ENCODE measurements around the gene MSMO1. TPM values are rescaled to one million over a fixed set of nuclear protein-coding genes. Genes with fewer than 3 reads are reported as not detected.

MSMO1 gene
- total and polyA plus RNA-seq, 2 donors (not counting 1 experiment from before 2014, with no cell fraction given) = 7.3 to 30.8 TPM

DNA sequence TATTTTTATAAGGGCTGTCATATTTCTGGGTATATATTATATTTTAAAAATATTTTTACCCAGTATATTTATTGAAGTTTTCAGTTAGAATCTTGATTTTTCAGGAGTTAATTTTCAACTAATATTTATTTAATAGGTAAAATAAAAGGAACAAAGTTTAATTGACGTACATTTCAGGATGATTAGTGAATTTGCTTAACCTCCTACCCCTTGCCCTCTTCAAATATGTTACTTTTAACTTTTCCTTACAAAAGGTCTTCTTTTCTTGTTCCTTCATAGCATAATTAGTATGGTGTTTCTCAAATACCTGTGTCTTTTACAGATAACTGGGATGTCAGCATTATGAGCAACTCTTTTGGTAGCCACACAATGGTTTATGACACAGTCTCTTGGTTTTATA lies 24.8 kb upstream of the MSMO1 start:
- WGBS (ENCODE audit: insufficient coverage) = no CpG with 5 or more reads among the region's 1 CpG
- Mint-ChIP-seq H3K27me3 (no peaks in the 10 kb centered on the region), H3K9me3 (ENCODE audit: insufficient read depth) (no peaks in the 10 kb centered on the region), H3K4me3 (no peak overlapping the region), H3K27ac (no peak overlapping the region), H3K4me1 (peaks cover 10% of the 10 kb centered on the region)
- no peak for TF ChIP-seq EZH2 (IDR thresholded peaks at IDR 0.05; ENCODE audit: borderline replicate concordance, insufficient read depth, low read depth, low read length, poor library complexity, severe bottlenecking)
- TF ChIP-seq, protein P1, sequence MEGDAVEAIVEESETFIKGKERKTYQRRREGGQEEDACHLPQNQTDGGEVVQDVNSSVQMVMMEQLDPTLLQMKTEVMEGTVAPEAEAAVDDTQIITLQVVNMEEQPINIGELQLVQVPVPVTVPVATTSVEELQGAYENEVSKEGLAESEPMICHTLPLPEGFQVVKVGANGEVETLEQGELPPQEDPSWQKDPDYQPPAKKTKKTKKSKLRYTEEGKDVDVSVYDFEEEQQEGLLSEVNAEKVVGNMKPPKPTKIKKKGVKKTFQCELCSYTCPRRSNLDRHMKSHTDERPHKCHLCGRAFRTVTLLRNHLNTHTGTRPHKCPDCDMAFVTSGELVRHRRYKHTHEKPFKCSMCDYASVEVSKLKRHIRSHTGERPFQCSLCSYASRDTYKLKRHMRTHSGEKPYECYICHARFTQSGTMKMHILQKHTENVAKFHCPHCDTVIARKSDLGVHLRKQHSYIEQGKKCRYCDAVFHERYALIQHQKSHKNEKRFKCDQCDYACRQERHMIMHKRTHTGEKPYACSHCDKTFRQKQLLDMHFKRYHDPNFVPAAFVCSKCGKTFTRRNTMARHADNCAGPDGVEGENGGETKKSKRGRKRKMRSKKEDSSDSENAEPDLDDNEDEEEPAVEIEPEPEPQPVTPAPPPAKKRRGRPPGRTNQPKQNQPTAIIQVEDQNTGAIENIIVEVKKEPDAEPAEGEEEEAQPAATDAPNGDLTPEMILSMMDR (IDR thresholded peaks at IDR 0.05) = no peak
- DNase-seq (no peak), ATAC-seq (ENCODE audit: low read depth) (no peak)
- H3K4me3 ChIP-seq (ENCODE audit: control extremely low read depth in 1 of 5, extremely low read depth in 1 of 5, insufficient read depth in 1 of 5, low read depth in 2 of 5, low read length in 4 of 5) = no peak overlapping the region
- ChIA-PET POLR2A (interaction anchor here (0.5 kb wide), 1 partner anchor 9 kb away, joined by 3 read pairs; no protein-coding TSS in a partner anchor), CTCF (no interaction called here)
- intact Hi-C loops (cut with micrococcal nuclease) = loop anchor here (5.0 kb wide), 1 partner anchor 40 kb away; no protein-coding TSS in a partner anchor
- no peak overlapping the region for H3K4me2 ChIP-seq (replicated peaks; ENCODE audit: low read depth, low read length, poor library complexity, severe bottlenecking)
- peaks cover 4 to 6% of the 10 kb centered on the region in 2 donors for H3K4me1 ChIP-seq (ENCODE audit: control insufficient read depth in 2 of 2, insufficient read depth in 2 of 2, low read length in 2 of 2)
- H3K9ac ChIP-seq (ENCODE audit: low read length) = no peak overlapping the region
- H3K79me2 ChIP-seq (ENCODE audit: control insufficient read depth, insufficient read depth, low read length) = no peaks in the 10 kb centered on the region
- no peaks in the 10 kb centered on the region for H3K27me3 ChIP-seq (replicated peaks in 1 of 4; ENCODE audit: control extremely low read depth in 1 of 4, control insufficient read depth in 3 of 4, insufficient read depth in 4 of 4, low read length in 3 of 4)
- no peaks in the 10 kb centered on the region for H4K20me1 ChIP-seq (ENCODE audit: control insufficient read depth, insufficient read depth, low read length, poor library complexity, severe bottlenecking)
- no peak overlapping the region for H3K27ac ChIP-seq (ENCODE audit: low read length in 2 of 2)
- no peak overlapping the region for H2AFZ ChIP-seq (ENCODE audit: insufficient read depth, low read depth, low read length, poor library complexity, severe bottlenecking)
- H3K9me3 ChIP-seq (ENCODE audit: control extremely low read depth in 1 of 3, control insufficient read depth in 2 of 3, insufficient read depth in 1 of 3, low read length in 2 of 3) = no peaks in the 10 kb centered on the region
- H3K36me3 ChIP-seq (replicated peaks in 1 of 2; ENCODE audit: control extremely low read depth in 1 of 2, control insufficient read depth in 1 of 2, extremely low read depth in 1 of 2, insufficient read depth in 2 of 2, low read length in 1 of 2) = peaks cover 0 to 11% of the 10 kb centered on the region in 2 experiments

DNA sequence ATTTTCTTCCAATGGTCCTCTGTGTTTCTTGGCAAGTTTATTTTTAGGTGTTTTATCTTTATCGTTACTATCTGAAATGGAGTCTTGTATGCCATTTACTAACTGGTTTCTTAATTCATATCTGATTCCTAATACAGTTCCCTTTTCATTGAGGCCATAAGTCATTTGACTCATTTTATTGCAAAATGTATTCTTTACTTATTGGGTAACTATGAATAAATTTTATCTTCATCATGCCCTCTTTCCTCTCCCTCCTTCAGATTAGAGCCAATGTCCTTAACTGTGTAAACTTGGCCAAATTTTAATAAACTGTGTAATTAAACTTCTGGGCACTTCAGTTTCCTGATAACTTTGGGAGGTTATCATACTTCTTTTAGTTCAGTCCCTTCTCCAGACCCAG lies 19.3 kb upstream of the MSMO1 start:
- no CpG with 5 or more reads among the region's 1 CpG for WGBS (ENCODE audit: insufficient coverage)

More for the DNA sequence above, 19.3 kb upstream of the MSMO1 start:
- CTCF ChIA-PET = no interaction called here
- Mint-ChIP-seq H3K27me3 (no peaks in the 10 kb centered on the region), H3K9me3 (ENCODE audit: insufficient read depth) (no peaks in the 10 kb centered on the region), H3K4me3 (no peak overlapping the region), H3K27ac (no peak overlapping the region), H3K4me1 (no peaks in the 10 kb centered on the region)
- H3K9ac ChIP-seq (ENCODE audit: low read length) = no peak overlapping the region
- peaks cover 1 to 28% of the 10 kb centered on the region in 2 experiments for H3K36me3 ChIP-seq (replicated peaks in 1 of 2; ENCODE audit: control extremely low read depth in 1 of 2, control insufficient read depth in 1 of 2, extremely low read depth in 1 of 2, insufficient read depth in 2 of 2, low read length in 1 of 2)
- H2AFZ ChIP-seq (ENCODE audit: insufficient read depth, low read depth, low read length, poor library complexity, severe bottlenecking) = no peak overlapping the region
- TF ChIP-seq, protein P1 (IDR thresholded peaks at IDR 0.05) = no peak
- no peak for TF ChIP-seq EZH2 (IDR thresholded peaks at IDR 0.05; ENCODE audit: borderline replicate concordance, insufficient read depth, low read depth, low read length, poor library complexity, severe bottlenecking)
- POLR2A ChIA-PET = no interaction called here
- intact Hi-C loops (cut with micrococcal nuclease) = no loop called here
- no peak for ATAC-seq (ENCODE audit: low read depth)
- no peak overlapping the region for H3K4me3 ChIP-seq (ENCODE audit: control extremely low read depth in 1 of 5, extremely low read depth in 1 of 5, insufficient read depth in 1 of 5, low read depth in 2 of 5, low read length in 4 of 5)
- no peaks in the 10 kb centered on the region for H3K27me3 ChIP-seq (replicated peaks in 1 of 4; ENCODE audit: control extremely low read depth in 1 of 4, control insufficient read depth in 3 of 4, insufficient read depth in 4 of 4, low read length in 3 of 4)
- H3K4me1 ChIP-seq (ENCODE audit: control insufficient read depth in 2 of 2, insufficient read depth in 2 of 2, low read length in 2 of 2) = no peaks in the 10 kb centered on the region
- no peaks in the 10 kb centered on the region for H4K20me1 ChIP-seq (ENCODE audit: control insufficient read depth, insufficient read depth, low read length, poor library complexity, severe bottlenecking)
- no peak for DNase-seq
- H3K79me2 ChIP-seq (ENCODE audit: control insufficient read depth, insufficient read depth, low read length) = no peaks in the 10 kb centered on the region
- no peaks in the 10 kb centered on the region for H3K9me3 ChIP-seq (ENCODE audit: control extremely low read depth in 1 of 3, control insufficient read depth in 2 of 3, insufficient read depth in 1 of 3, low read length in 2 of 3)
- no peak overlapping the region for H3K27ac ChIP-seq (ENCODE audit: low read length in 2 of 2)
- no peak overlapping the region for H3K4me2 ChIP-seq (replicated peaks; ENCODE audit: low read depth, low read length, poor library complexity, severe bottlenecking)

Data from B cell (primary cell).